GM12878 (cell line): ENCODE measurements around the gene TPPP. TPM values are rescaled to one million over a fixed set of nuclear protein-coding genes. Genes with fewer than 3 reads are reported as not detected.

ENCODE experiments used
- ATAC-seq: fragments of 200-7000 bp; cut with Tn5 transposase; 3 replicates; pipeline ENCODE4 v1.9.1; 2020; ENCODE audit warnings: mild to moderate bottlenecking, moderate library complexity
- BruUV-seq: library from RNA; stranded (reverse); fragments of 400-500 nt; replicated peaks from 2 replicates; lab custom pipeline; 2021; lab: Mats Ljungman, UMichigan
- CTCF ChIA-PET: fragments of 300-600 bp; sonication (Branson Sonifier 250); formaldehyde crosslinking; extraction: SDS; loops from one replicate; lab custom pipeline; 2021; ENCODE audit warnings: inconsistent platforms; lab: Yijun Ruan, JAX
- POLR2A ChIA-PET: fragments of 350-600 bp; formaldehyde crosslinking; extraction: SDS; loops from one replicate; lab custom pipeline; 2021; ENCODE audit warnings: inconsistent platforms; lab: Charles Lee
- RAD21 ChIA-PET: fragments of 300-600 bp; sonication (Branson Sonifier 250); formaldehyde crosslinking; loops from one replicate; lab custom pipeline; 2023; ENCODE audit warnings: antibody characterized with exemption; ENCODE audit not compliant: unreplicated experiment; lab: Charles Lee
- SMC1A ChIA-PET: fragments of 300-600 bp; sonication (Branson Sonifier 250); formaldehyde crosslinking; loops from one replicate; lab custom pipeline; 2023; ENCODE audit not compliant: unreplicated experiment, uncharacterized antibody; lab: Charles Lee
- DNase-seq: peaks from one replicate; pipeline ENCODE4 v3.0.0-alpha.2; 2011; ENCODE audit warnings: low read depth, low spot score
- FAIRE-seq: peaks from 3 replicates; lab custom pipeline; 2011; peaks lifted over from hg19 to GRCh38; lab: Jason Lieb, UNC
- H2AFZ ChIP-seq: 2 replicates; pipeline ENCODE4 v1.6.0; 2011; ENCODE audit warnings: low read depth, low read length, control low read depth; ENCODE audit not compliant: control insufficient read depth
- H3K27ac ChIP-seq: 2 replicates; pipeline ENCODE4 v1.5.1; 2011; ENCODE audit warnings: control low read depth; ENCODE audit not compliant: control insufficient read depth, insufficient read depth
- H3K27me3 ChIP-seq, 2 experiments: replicated peaks in 1 of 2; 2 replicates each; pipeline versions ENCODE4 v1.6.0 to v1.6.1; 2011; ENCODE audit warnings: low read length in 1 of 2; ENCODE audit not compliant: control insufficient read depth in 2 of 2, insufficient read depth in 2 of 2
- H3K36me3 ChIP-seq, 2 experiments: 2 replicates each; pipeline ENCODE4 v1.5.1; 2011; ENCODE audit warnings: low read length in 1 of 2; ENCODE audit not compliant: control insufficient read depth in 2 of 2, insufficient read depth in 2 of 2
- H3K4me1 ChIP-seq: 2 replicates; pipeline ENCODE4 v1.6.1; 2011; ENCODE audit warnings: mild to moderate bottlenecking, low read length, moderate library complexity, mixed read lengths; ENCODE audit not compliant: control insufficient read depth, insufficient read depth
- H3K4me2 ChIP-seq: 2 replicates; pipeline ENCODE4 v1.6.0; 2011; ENCODE audit warnings: control low read depth; ENCODE audit not compliant: control insufficient read depth, insufficient read depth
- H3K4me3 ChIP-seq: fragments of 200-600 bp; sonication (generic); 2 replicates; pipeline ENCODE4 v1.5.1; 2016
- H3K79me2 ChIP-seq: 2 replicates; pipeline ENCODE4 v1.6.0; 2011; ENCODE audit warnings: low read length; ENCODE audit not compliant: control insufficient read depth, insufficient read depth
- H3K9ac ChIP-seq: 2 replicates; pipeline ENCODE4 v1.8.0; 2011; ENCODE audit warnings: low read length, control low read depth, mixed read lengths; ENCODE audit not compliant: control insufficient read depth, insufficient read depth
- H3K9me3 ChIP-seq: replicated peaks from 3 replicates; pipeline ENCODE4 v1.5.1; 2011; ENCODE audit warnings: mild to moderate bottlenecking, low read length; ENCODE audit not compliant: control insufficient read depth, insufficient read depth
- H4K20me1 ChIP-seq: 2 replicates; pipeline ENCODE4 v1.6.0; 2011; ENCODE audit not compliant: control insufficient read depth, insufficient read depth
- EP300 ChIP-seq, 2 experiments: fragments of 150-350 bp in 1 of 2; IDR thresholded peaks; 2 replicates each; pipeline ENCODE4 v1.6.1; 2011 to 2012; ENCODE audit warnings: low read depth in 2 of 2, low read length in 2 of 2, borderline replicate concordance in 1 of 2, improper control_type of control experiment in 1 of 2, inconsistent platforms in 1 of 2; ENCODE audit not compliant: control insufficient read depth in 1 of 2
- MYB ChIP-seq: fragments of 150-350 bp; IDR thresholded peaks from 2 replicates; pipeline ENCODE4 v1.6.1; 2014; ENCODE audit warnings: mild to moderate bottlenecking, low read depth, low read length, borderline replicate concordance
- RAD21 ChIP-seq: IDR thresholded peaks from 2 replicates; pipeline ENCODE4 v1.6.1; 2011; ENCODE audit warnings: mild to moderate bottlenecking, low read depth, low read length, moderate library complexity; ENCODE audit not compliant: insufficient read depth
- SMC3 ChIP-seq: IDR thresholded peaks from 2 replicates; pipeline ENCODE4 v1.6.1; 2011; ENCODE audit warnings: low read length, improper control_type of control experiment, borderline replicate concordance
- ZNF207 ChIP-seq: fragments of 450-650 bp; IDR thresholded peaks from 2 replicates; pipeline ENCODE4 v1.6.1; 2014; ENCODE audit warnings: antibody characterized with exemption, mild to moderate bottlenecking, borderline replicate concordance
- WGBS: methylation state at CpG from one replicate; pipeline ENCODE4 v1.1.6; 2016; ENCODE audit warnings: low lambda C conversion rate; ENCODE audit not compliant: insufficient replicate concordance, insufficient coverage; ENCODE audit errors: missing lambda C conversion rate; 5-methylcytosine and 5-hydroxymethylcytosine counted together
- in situ Hi-C: fragments of 300-500 bp; cut with MboI; formaldehyde crosslinking; loops from 9 replicates; pipeline ENCODE4 v1.14.3; 2018; ENCODE audit warnings: mixed read lengths
- intact Hi-C: fragments of 100-400 bp; cut with micrococcal nuclease; formaldehyde crosslinking; loops from one replicate; pipeline ENCODE4 v1.14.2; 2022; ENCODE audit not compliant: unreplicated experiment
- polyA plus RNA-seq, 11 experiments: library from polyadenylated mRNA; depleted of rRNA in 4 of 11; unstranded in 6 of 11; stranded (reverse) in 5 of 11; fragments of >200 nt; fragmentation: Nextera tagmentation in 4 of 11; fragmentation: Illumina TruSeq in 1 of 11; extraction: Ambion mirVana in 4 of 11; extraction: Trizol in 1 of 11; gene quantifications; 1 replicate in 1 of 11; 2 replicates in 10 of 11; pipeline versions ENCODE4 v1.2.1 to v1.2.3, GENCODE V29; 2011 to 2016; ENCODE audit warnings: inconsistent platforms in 2 of 11, missing spikeins in 2 of 11, low read depth in 1 of 11
- total RNA-seq, 4 experiments: library from RNA; depleted of rRNA in 3 of 4; stranded (reverse); fragments of >200 nt in 3 of 4; fragmentation: Illumina TruSeq in 1 of 4; extraction: Trizol in 1 of 4; gene quantifications; 2 replicates each; pipeline versions ENCODE4 v1.2.1 to v1.2.3, GENCODE V29; 2013 to 2021
- TF ChIP-seq, protein P1 (sequence below), 3 experiments: IDR thresholded peaks in 2 of 3; conservative IDR thresholded peaks in 1 of 3; 2 replicates each; pipeline ENCODE4 v1.5.1; 2011; ENCODE audit warnings: low read depth in 3 of 3, low read length in 3 of 3, mild to moderate bottlenecking in 3 of 3, control low read depth in 2 of 3, moderate library complexity in 2 of 3, inconsistent platforms in 1 of 3, mixed read lengths in 1 of 3; ENCODE audit not compliant: control insufficient read depth in 2 of 3, insufficient read depth in 1 of 3; ENCODE audit errors: extremely low read depth in 1 of 3
- TF ChIP-seq, protein P2 (sequence below): fragments of 450-650 bp; IDR thresholded peaks from 2 replicates; pipeline ENCODE4 v1.6.1; 2018; ENCODE audit warnings: borderline replicate concordance, mild to moderate bottlenecking; ENCODE audit not compliant: partially characterized antibody

Gene TPPP
- total and polyA plus RNA-seq, 10 of the 15 experiments (the other 5 are each of a cell fraction or from before 2014, with no cell fraction given): under 0.01 to 0.24 (median 0.04) TPM; not detected in 4

DNA sequence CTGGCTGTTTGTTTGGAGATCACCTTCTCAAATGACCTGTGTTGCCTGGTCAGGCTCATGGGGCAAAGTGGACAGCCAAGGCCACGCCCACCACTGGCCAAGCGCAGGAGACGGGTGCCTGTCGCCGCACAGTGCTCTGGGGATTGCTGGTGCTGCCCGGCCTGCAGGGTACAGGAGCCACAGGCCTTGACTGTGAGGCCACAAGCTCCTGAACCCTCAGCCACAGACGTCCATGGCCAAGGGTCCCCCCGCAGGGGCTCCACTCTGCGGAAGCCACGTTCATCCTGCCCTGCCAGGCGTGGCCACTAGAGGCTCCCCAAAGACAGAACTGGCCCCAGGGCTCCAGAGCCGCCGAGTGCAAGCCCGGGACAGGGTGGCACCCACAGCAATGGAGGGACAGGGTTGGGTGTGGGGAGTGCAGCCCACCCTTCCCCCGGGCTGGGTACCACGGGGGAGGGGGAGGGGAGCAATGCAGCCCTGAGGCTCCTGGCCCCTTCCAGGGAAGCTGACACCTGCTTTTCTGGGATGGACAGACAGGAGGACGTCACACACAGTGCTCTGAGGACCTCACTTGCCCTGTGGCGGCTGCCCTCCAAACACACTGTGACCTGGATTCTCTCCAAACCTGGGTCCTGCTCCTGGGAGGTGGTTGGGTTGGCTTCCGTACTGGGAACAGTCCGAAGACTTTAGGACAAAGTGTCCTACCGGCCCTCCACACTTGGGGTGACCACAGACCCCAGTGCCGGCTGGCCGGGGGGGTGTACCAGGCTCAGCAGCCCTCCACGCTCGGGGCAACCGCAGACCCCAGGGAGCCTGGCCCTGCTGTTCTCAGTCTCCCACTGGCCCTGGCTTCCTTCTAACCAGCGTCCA lies 21.5 kb downstream of the TPPP start:
- SMC1A ChIA-PET: no interaction called here
- FAIRE-seq: no peak
- WGBS: 55% methylated on average over 25 of the region's 27 CpGs

More for the DNA sequence above, 21.5 kb downstream of the TPPP start:
- in situ Hi-C loops: loop anchor here (5.0 kb wide), 1 partner anchor 231 kb away; no protein-coding TSS in a partner anchor
- peak; percentile 90 for TF ChIP-seq RAD21
- TF ChIP-seq, protein P1, sequence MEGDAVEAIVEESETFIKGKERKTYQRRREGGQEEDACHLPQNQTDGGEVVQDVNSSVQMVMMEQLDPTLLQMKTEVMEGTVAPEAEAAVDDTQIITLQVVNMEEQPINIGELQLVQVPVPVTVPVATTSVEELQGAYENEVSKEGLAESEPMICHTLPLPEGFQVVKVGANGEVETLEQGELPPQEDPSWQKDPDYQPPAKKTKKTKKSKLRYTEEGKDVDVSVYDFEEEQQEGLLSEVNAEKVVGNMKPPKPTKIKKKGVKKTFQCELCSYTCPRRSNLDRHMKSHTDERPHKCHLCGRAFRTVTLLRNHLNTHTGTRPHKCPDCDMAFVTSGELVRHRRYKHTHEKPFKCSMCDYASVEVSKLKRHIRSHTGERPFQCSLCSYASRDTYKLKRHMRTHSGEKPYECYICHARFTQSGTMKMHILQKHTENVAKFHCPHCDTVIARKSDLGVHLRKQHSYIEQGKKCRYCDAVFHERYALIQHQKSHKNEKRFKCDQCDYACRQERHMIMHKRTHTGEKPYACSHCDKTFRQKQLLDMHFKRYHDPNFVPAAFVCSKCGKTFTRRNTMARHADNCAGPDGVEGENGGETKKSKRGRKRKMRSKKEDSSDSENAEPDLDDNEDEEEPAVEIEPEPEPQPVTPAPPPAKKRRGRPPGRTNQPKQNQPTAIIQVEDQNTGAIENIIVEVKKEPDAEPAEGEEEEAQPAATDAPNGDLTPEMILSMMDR (IDR thresholded peaks at IDR 0.05 in 2 of 3, conservative IDR thresholded peaks at IDR 0.05 in 1 of 3; ENCODE audit: control insufficient read depth in 2 of 3, extremely low read depth in 1 of 3, insufficient read depth in 1 of 3, low read depth in 3 of 3, low read length in 3 of 3): peak; percentile 83 to 91 (median 86)
- no peak for TF ChIP-seq MYB
- TF ChIP-seq ZNF207: 0 out of 2 replicates have a peak, but pooled peaks have one; percentile 38
- no peak for TF ChIP-seq EP300 (IDR thresholded peaks at IDR 0.05; ENCODE audit: borderline replicate concordance in 1 of 2, control insufficient read depth in 1 of 2, low read depth in 2 of 2, low read length in 2 of 2)
- TF ChIP-seq SMC3: peak; percentile 63
- TF ChIP-seq, protein P2, sequence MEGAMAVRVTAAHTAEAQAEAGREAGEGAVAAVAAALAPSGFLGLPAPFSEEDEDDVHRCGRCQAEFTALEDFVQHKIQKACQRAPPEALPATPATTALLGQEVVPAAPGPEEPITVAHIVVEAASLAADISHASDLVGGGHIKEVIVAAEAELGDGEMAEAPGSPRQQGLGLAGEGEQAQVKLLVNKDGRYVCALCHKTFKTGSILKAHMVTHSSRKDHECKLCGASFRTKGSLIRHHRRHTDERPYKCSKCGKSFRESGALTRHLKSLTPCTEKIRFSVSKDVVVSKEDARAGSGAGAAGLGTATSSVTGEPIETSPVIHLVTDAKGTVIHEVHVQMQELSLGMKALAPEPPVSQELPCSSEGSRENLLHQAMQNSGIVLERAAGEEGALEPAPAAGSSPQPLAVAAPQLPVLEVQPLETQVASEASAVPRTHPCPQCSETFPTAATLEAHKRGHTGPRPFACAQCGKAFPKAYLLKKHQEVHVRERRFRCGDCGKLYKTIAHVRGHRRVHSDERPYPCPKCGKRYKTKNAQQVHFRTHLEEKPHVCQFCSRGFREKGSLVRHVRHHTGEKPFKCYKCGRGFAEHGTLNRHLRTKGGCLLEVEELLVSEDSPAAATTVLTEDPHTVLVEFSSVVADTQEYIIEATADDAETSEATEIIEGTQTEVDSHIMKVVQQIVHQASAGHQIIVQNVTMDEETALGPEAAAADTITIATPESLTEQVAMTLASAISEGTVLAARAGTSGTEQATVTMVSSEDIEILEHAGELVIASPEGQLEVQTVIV: no peak
- TF ChIP-seq, all 136 proteins: peak for 4
- POLR2A ChIA-PET: no interaction called here
- no peaks in the 10 kb centered on the region for H3K27me3 ChIP-seq
- no peaks in the 10 kb centered on the region for H3K4me1 ChIP-seq
- ATAC-seq: peak; percentile 90
- no peaks in the 10 kb centered on the region for H3K9me3 ChIP-seq
- no TSS peak for BruUV-seq
- H3K27ac ChIP-seq: no peak overlapping the region
- no peak overlapping the region for H3K9ac ChIP-seq
- CTCF ChIA-PET: interaction anchor here (0.9 kb wide), 1 partner anchor 231 kb away, joined by 3 read pairs; no protein-coding TSS in a partner anchor
- H3K4me2 ChIP-seq: no peak overlapping the region
- intact Hi-C loops: loop anchor here (2.0 kb wide), 1 partner anchor 231 kb away; no protein-coding TSS in a partner anchor
- no peak overlapping the region for H2AFZ ChIP-seq
- RAD21 ChIA-PET: interaction anchor here (1.3 kb wide), 1 partner anchor 232 kb away, joined by 5 read pairs; no protein-coding TSS in a partner anchor
- no peaks in the 10 kb centered on the region for H3K79me2 ChIP-seq
- peaks cover 0 to 2% of the 10 kb centered on the region in 2 experiments; a peak in 1 of 4 replicates for H3K36me3 ChIP-seq
- H4K20me1 ChIP-seq: no peaks in the 10 kb centered on the region
- H3K4me3 ChIP-seq: no peak overlapping the region
- no peak for DNase-seq
